Measurements from ENCODE around the gene ACIN1.
A peak's percentile ranks its signal among the peaks of the same experiment; 100 is the strongest.
"Not testable (repeated sequence)": the region's sequence is repeated elsewhere in the genome, so short reads cannot be mapped to it uniquely, and the experiment has no call there.

The ACIN1 gene

GRCh38 chr14:23124337-23124954 lies 29.5 kb upstream of the ACIN1 start:
- DNase-seq = no peak

GRCh38 chr14:23123419-23123818 lies 28.5 kb upstream of the ACIN1 start:
- no peak for DNase-seq

- DNase-seq = no peak
Measured at GRCh38 chr14:23122086-23122485, 27.1 kb upstream of the ACIN1 start.

GRCh38 chr14:23121361-23121771 lies 26.4 kb upstream of the ACIN1 start:
- DNase-seq = no peak

GRCh38 chr14:23120541-23121251 lies 25.8 kb upstream of the ACIN1 start:
- DNase-seq = peak; percentile 66

- peak; percentile 54 for DNase-seq
Measured at GRCh38 chr14:23119363-23120327, 24.7 kb upstream of the ACIN1 start.

- no peak for DNase-seq
Measured at GRCh38 chr14:23118506-23119362, 23.8 kb upstream of the ACIN1 start, which contains the start of gene CEBPE. CEBPE (minus strand) TSS chr14:23119255; CDS start chr14:23119091, 164 bp downstream.

- no peak for DNase-seq
Measured at GRCh38 chr14:23117371-23118020, 22.6 kb upstream of the ACIN1 start.

- no peak for DNase-seq
Measured at GRCh38 chr14:23115918-23116317, 21.0 kb upstream of the ACIN1 start.

GRCh38 chr14:23115039-23115731 lies 20.2 kb upstream of the ACIN1 start:
- DNase-seq = no peak

- DNase-seq = no peak
Measured at GRCh38 chr14:23114669-23115038, 19.7 kb upstream of the ACIN1 start.

- DNase-seq = no peak
Measured at GRCh38 chr14:23114120-23114458, 19.2 kb upstream of the ACIN1 start.

GRCh38 chr14:23113431-23114119 lies 18.6 kb upstream of the ACIN1 start:
- no peak for DNase-seq

- DNase-seq = no peak
Measured at GRCh38 chr14:23112359-23113178, 17.6 kb upstream of the ACIN1 start.

- DNase-seq = no peak
Measured at GRCh38 chr14:23110579-23111365, 15.8 kb upstream of the ACIN1 start.

GRCh38 chr14:23109769-23110168 lies 14.8 kb upstream of the ACIN1 start:
- DNase-seq = no peak

GRCh38 chr14:23108169-23108568 lies 13.2 kb upstream of the ACIN1 start:
- not testable (repeated sequence) for DNase-seq

- not testable (repeated sequence) for DNase-seq
Measured at GRCh38 chr14:23107620-23108019, 12.7 kb upstream of the ACIN1 start.

- DNase-seq = no peak
Measured at GRCh38 chr14:23106747-23107045, 11.8 kb upstream of the ACIN1 start.
